DND-41 (cell line): ENCODE measurements around the gene MAN1A1.

Source experiments
- ATAC-seq: fragments of 200-7000 bp; cut with Tn5 transposase; 3 replicates; pipeline ENCODE4 v1.9.1; 2021; ENCODE audit warnings: low read depth; ENCODE audit not compliant: insufficient read depth
- DNase-seq: peaks from one replicate; pipeline ENCODE4 v3.0.0-alpha.2; 2020
- H2AFZ ChIP-seq: 2 replicates; pipeline ENCODE4 v1.6.0; 2012; ENCODE audit warnings: low read depth, low read length
- H3K27ac ChIP-seq: 2 replicates; pipeline ENCODE4 v1.5.1; 2012; ENCODE audit warnings: low read length, inconsistent platforms
- H3K27me3 ChIP-seq: fragments of 200-600 bp; sonication (generic); 2 replicates; pipeline ENCODE4 v1.6.0; 2012; ENCODE audit warnings: low read length, mild to moderate bottlenecking, inconsistent platforms; ENCODE audit not compliant: insufficient read depth, poor library complexity
- H3K36me3 ChIP-seq: 2 replicates; pipeline ENCODE4 v1.5.1; 2012; ENCODE audit warnings: low read length, inconsistent platforms; ENCODE audit not compliant: insufficient read depth
- H3K4me1 ChIP-seq: 2 replicates; pipeline ENCODE4 v1.5.1; 2012; ENCODE audit warnings: mild to moderate bottlenecking, low read length; ENCODE audit not compliant: insufficient read depth
- H3K4me2 ChIP-seq: 2 replicates; pipeline ENCODE4 v1.6.0; 2012; ENCODE audit warnings: mild to moderate bottlenecking, moderate library complexity, low read length, inconsistent platforms; ENCODE audit not compliant: insufficient read depth
- H3K4me3 ChIP-seq, 2 experiments: fragments of 200-600 bp in 1 of 2; shearing (Covaris generic) in 1 of 2; 2 replicates each; pipeline ENCODE4 v1.5.1; 2012 to 2016; ENCODE audit warnings: inconsistent platforms in 2 of 2, low read length in 2 of 2, mild to moderate bottlenecking in 2 of 2, low read depth in 1 of 2, moderate library complexity in 1 of 2
- H3K79me2 ChIP-seq: 2 replicates; pipeline ENCODE4 v1.6.0; 2012; ENCODE audit warnings: low read length, inconsistent platforms; ENCODE audit not compliant: insufficient read depth
- H3K9ac ChIP-seq: 2 replicates; pipeline ENCODE4 v1.6.0; 2012; ENCODE audit warnings: low read depth, mild to moderate bottlenecking, inconsistent platforms, low read length, moderate library complexity
- H3K9me3 ChIP-seq: 2 replicates; pipeline ENCODE4 v1.5.1; 2012; ENCODE audit warnings: low read length, moderate library complexity, mild to moderate bottlenecking, inconsistent platforms; ENCODE audit not compliant: insufficient read depth, severe bottlenecking
- H4K20me1 ChIP-seq: 2 replicates; pipeline ENCODE4 v1.6.0; 2012; ENCODE audit warnings: low read length; ENCODE audit not compliant: insufficient read depth
- CTCF ChIP-seq: IDR thresholded peaks from 2 replicates; pipeline ENCODE4 v1.5.1; 2012; ENCODE audit warnings: borderline replicate concordance, low read length, moderate library complexity, mild to moderate bottlenecking; ENCODE audit not compliant: poor library complexity, severe bottlenecking; ENCODE audit errors: extremely low read depth
- EZH2 ChIP-seq: IDR thresholded peaks from 3 replicates; pipeline ENCODE4 v1.6.1; 2012; ENCODE audit warnings: borderline replicate concordance, low read depth, mild to moderate bottlenecking, moderate library complexity, low read length, inconsistent platforms; ENCODE audit not compliant: severe bottlenecking

MAN1A1 gene

GRCh38 chr6:119303164-119303887 lies 46.2 kb downstream of the MAN1A1 start:
- Histone ChIP-seq H3K36me3 (no peaks in the 10 kb centered on the region), H3K27me3 (no peaks in the 10 kb centered on the region), H3K9me3 (no peaks in the 10 kb centered on the region), H3K4me2 (no peak overlapping the region), H3K4me3 (no peak overlapping the region), H3K9ac (no peak overlapping the region), H3K79me2 (no peaks in the 10 kb centered on the region), H2AFZ (no peak overlapping the region), H4K20me1 (no peaks in the 10 kb centered on the region), H3K4me1 (peaks cover 6% of the 10 kb centered on the region), H3K27ac (no peak overlapping the region)
- no peak for TF ChIP-seq CTCF
- TF ChIP-seq EZH2: no peak
- ATAC-seq (no peak), DNase-seq (no peak)

- no peaks in the 10 kb centered on the region for H3K4me1 ChIP-seq
- no peak overlapping the region for H2AFZ ChIP-seq
- H3K27ac ChIP-seq: no peak overlapping the region
- no peaks in the 10 kb centered on the region for H4K20me1 ChIP-seq
- H3K27me3 ChIP-seq: no peaks in the 10 kb centered on the region
- no peaks in the 10 kb centered on the region for H3K9me3 ChIP-seq
- no peaks in the 10 kb centered on the region for H3K79me2 ChIP-seq
- no peak for DNase-seq
- no peak for ATAC-seq
- no peaks in the 10 kb centered on the region; the same call in 1 of the 2 replicates for H3K36me3 ChIP-seq
- no peak overlapping the region for H3K4me3 ChIP-seq
- no peak for TF ChIP-seq EZH2
- TF ChIP-seq CTCF: no peak
- no peak overlapping the region for H3K9ac ChIP-seq
- H3K4me2 ChIP-seq: no peak overlapping the region
These were observed 48.1 kb downstream of the MAN1A1 start for GRCh38 chr6:119301429-119301828.

DNA sequence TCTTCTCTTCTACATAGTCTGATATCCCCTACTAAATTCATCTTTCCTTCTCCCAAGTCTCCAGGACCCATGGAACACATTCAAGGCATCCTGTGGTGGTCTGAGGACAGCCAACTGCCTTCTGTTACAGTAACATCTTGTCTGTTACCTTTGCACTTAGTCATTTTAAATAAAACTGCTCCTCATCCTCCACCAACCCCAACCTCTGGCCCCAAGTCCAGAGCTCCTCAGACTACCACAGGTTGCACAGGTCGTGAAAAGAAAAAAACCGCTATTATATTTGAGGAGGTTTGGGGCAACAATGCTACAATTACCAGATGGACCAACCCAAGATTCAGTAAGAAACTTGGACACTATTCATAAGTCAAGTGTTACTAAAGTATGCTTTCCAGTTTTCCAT lies 49.9 kb downstream of the MAN1A1 start:
- no peak overlapping the region for H3K27ac ChIP-seq
- H3K9me3 ChIP-seq: no peaks in the 10 kb centered on the region
- H4K20me1 ChIP-seq: no peaks in the 10 kb centered on the region
- no peaks in the 10 kb centered on the region for H3K4me1 ChIP-seq
- TF ChIP-seq EZH2: no peak
- no peak for TF ChIP-seq CTCF
- no peak for ATAC-seq
- no peaks in the 10 kb centered on the region for H3K27me3 ChIP-seq
- no peaks in the 10 kb centered on the region; the same call in 1 of the 2 replicates for H3K36me3 ChIP-seq
- H3K4me2 ChIP-seq: no peak overlapping the region
- no peak overlapping the region for H2AFZ ChIP-seq
- no peak overlapping the region for H3K9ac ChIP-seq
- no peak for DNase-seq
- H3K79me2 ChIP-seq: no peaks in the 10 kb centered on the region
- H3K4me3 ChIP-seq: no peak overlapping the region
